ENCODE measurements around the gene DIO2. TPM values are rescaled to one million over a fixed set of nuclear protein-coding genes. Genes with fewer than 3 reads are reported as not detected.

DIO2 gene
- total RNA-seq, 1 donor = 66.0 TPM

- no peak for DNase-seq (ENCODE audit: low read depth)
- TF ChIP-seq, protein P1, sequence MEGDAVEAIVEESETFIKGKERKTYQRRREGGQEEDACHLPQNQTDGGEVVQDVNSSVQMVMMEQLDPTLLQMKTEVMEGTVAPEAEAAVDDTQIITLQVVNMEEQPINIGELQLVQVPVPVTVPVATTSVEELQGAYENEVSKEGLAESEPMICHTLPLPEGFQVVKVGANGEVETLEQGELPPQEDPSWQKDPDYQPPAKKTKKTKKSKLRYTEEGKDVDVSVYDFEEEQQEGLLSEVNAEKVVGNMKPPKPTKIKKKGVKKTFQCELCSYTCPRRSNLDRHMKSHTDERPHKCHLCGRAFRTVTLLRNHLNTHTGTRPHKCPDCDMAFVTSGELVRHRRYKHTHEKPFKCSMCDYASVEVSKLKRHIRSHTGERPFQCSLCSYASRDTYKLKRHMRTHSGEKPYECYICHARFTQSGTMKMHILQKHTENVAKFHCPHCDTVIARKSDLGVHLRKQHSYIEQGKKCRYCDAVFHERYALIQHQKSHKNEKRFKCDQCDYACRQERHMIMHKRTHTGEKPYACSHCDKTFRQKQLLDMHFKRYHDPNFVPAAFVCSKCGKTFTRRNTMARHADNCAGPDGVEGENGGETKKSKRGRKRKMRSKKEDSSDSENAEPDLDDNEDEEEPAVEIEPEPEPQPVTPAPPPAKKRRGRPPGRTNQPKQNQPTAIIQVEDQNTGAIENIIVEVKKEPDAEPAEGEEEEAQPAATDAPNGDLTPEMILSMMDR (IDR thresholded peaks at IDR 0.05; ENCODE audit: insufficient read depth, low read length) = no peak
- H3K4me3 ChIP-seq (ENCODE audit: low read depth, low read length) = no peak overlapping the region
These were observed 2.8 kb downstream of the DIO2 start for GRCh38 chr14:80208461-80208860.

DNA sequence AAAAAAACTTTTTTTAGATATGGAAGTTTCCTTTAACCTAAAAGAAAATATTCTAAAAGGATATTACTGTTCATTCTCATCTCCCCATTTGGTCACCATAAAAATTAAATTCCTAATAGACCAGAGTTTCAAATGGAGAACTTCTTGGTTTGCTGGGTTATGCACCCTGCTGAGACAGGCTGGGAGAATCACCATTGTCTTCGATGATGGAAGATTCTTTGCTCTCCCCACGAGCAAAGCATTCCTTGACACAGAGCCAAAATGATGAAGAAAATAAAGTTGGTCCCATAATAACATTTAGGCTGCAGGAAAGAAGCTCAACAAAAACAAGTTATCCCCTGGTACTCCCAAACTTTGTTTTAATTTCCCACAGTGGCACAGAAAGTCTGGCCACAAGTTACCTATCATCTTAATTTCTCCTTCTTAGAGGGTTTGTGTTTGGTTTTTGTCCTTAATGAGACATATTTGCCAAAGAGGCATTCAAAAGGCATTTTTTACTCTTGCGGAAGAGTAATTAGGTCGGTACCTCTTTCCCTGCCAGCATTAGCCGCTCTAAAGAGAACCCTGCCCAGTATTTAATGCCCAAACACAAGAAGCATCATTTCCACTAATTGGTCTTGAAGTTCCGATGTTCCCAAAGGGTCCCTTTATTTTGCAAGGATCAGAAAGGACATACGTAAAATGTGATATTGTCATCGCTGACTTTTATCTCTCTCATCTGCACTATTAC, 4.8 kb downstream of the DIO2 start:
- TF ChIP-seq, protein P1 (IDR thresholded peaks at IDR 0.05; ENCODE audit: insufficient read depth, low read length) = no peak
- H3K4me3 ChIP-seq (ENCODE audit: low read depth, low read length) = no peak overlapping the region
- DNase-seq (ENCODE audit: low read depth) = no peak

- H3K4me3 ChIP-seq (ENCODE audit: low read depth, low read length) = no peak overlapping the region
- TF ChIP-seq, protein P1 (IDR thresholded peaks at IDR 0.05; ENCODE audit: insufficient read depth, low read length) = peak; percentile 35
- no peak for DNase-seq (ENCODE audit: low read depth)
These were observed 8.3 kb downstream of the DIO2 start for GRCh38 chr14:80202888-80203562.

GRCh38 chr14:80200093-80200492, 11.2 kb downstream of the DIO2 start:
- DNase-seq (ENCODE audit: low read depth) = no peak
- no peak overlapping the region for H3K4me3 ChIP-seq (ENCODE audit: low read depth, low read length)
- TF ChIP-seq, protein P1 (IDR thresholded peaks at IDR 0.05; ENCODE audit: insufficient read depth, low read length) = no peak

GRCh38 chr14:80188571-80188970, 22.7 kb downstream of the DIO2 start:
- TF ChIP-seq, protein P1 (IDR thresholded peaks at IDR 0.05; ENCODE audit: insufficient read depth, low read length) = no peak
- no peak for DNase-seq (ENCODE audit: low read depth)
- H3K4me3 ChIP-seq (ENCODE audit: low read depth, low read length) = no peak overlapping the region

GRCh38 chr14:80186301-80186800, 25.0 kb downstream of the DIO2 start:
- DNase-seq (ENCODE audit: low read depth) = no peak
- TF ChIP-seq, protein P1 (IDR thresholded peaks at IDR 0.05; ENCODE audit: insufficient read depth, low read length) = no peak
- H3K4me3 ChIP-seq (ENCODE audit: low read depth, low read length) = no peak overlapping the region
